Measurements from ENCODE around the gene ALG12. TPM values are rescaled to one million over a fixed set of nuclear protein-coding genes. Genes with fewer than 3 reads are reported as not detected.

The ALG12 gene
- total RNA-seq, 1 experiment from 2014 or later: 18.6 TPM

DNA sequence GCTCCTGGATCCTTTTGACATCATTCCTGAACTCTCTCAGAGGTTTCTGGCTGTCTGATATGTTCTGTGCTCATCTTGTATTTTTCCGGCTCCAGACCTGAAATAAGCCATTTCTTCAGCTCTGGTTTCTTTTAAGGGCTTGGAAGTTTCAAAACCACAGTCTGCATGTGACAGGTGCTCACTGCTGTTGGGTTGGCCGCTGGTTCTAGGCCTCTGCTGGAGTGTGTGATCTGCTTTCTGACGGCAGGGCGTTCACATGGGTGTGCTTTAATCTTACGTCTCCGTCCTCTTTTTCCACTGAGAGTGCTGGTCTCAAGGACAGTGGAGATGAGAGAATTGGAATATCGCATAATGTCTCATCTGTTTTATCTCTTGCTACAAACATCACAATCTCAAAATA lies 54.3 kb downstream of the ALG12 start:
- POLR2A ChIA-PET (ENCODE audit: low non-redundant PET): no interaction called here
- no peaks in the 10 kb centered on the region for H3K4me1 ChIP-seq (ENCODE audit: insufficient read depth, low read length, poor library complexity, severe bottlenecking)
- H3K9me3 ChIP-seq (ENCODE audit: low read depth, low read length, poor library complexity, severe bottlenecking): peaks cover 14% of the 10 kb centered on the region
- H3K27ac ChIP-seq (ENCODE audit: low read depth, low read length, poor library complexity, severe bottlenecking): no peak overlapping the region
- no peak for DNase-seq (ENCODE audit: low spot score)
- no peaks in the 10 kb centered on the region for H3K36me3 ChIP-seq (ENCODE audit: insufficient read depth, low read length, poor library complexity, severe bottlenecking)
- no TSS peak for BruUV-seq (replicated peaks)
- intact Hi-C loops (cut with micrococcal nuclease; ENCODE audit: unreplicated experiment): no loop called here
- TF ChIP-seq, protein P1, sequence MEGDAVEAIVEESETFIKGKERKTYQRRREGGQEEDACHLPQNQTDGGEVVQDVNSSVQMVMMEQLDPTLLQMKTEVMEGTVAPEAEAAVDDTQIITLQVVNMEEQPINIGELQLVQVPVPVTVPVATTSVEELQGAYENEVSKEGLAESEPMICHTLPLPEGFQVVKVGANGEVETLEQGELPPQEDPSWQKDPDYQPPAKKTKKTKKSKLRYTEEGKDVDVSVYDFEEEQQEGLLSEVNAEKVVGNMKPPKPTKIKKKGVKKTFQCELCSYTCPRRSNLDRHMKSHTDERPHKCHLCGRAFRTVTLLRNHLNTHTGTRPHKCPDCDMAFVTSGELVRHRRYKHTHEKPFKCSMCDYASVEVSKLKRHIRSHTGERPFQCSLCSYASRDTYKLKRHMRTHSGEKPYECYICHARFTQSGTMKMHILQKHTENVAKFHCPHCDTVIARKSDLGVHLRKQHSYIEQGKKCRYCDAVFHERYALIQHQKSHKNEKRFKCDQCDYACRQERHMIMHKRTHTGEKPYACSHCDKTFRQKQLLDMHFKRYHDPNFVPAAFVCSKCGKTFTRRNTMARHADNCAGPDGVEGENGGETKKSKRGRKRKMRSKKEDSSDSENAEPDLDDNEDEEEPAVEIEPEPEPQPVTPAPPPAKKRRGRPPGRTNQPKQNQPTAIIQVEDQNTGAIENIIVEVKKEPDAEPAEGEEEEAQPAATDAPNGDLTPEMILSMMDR (conservative IDR thresholded peaks at IDR 0.05; ENCODE audit: low read depth, low read length): no peak
- TF ChIP-seq EZH2 (IDR thresholded peaks at IDR 0.05; ENCODE audit: borderline replicate concordance, low read depth, low read length, poor library complexity, severe bottlenecking): no peak
- CTCF ChIA-PET: no interaction called here
- no peak overlapping the region for H3K4me3 ChIP-seq (ENCODE audit: low read depth, low read length, poor library complexity, severe bottlenecking)
- H3K27me3 ChIP-seq (replicated peaks; ENCODE audit: insufficient read depth, low read depth, low read length, poor library complexity): no peaks in the 10 kb centered on the region

DNA sequence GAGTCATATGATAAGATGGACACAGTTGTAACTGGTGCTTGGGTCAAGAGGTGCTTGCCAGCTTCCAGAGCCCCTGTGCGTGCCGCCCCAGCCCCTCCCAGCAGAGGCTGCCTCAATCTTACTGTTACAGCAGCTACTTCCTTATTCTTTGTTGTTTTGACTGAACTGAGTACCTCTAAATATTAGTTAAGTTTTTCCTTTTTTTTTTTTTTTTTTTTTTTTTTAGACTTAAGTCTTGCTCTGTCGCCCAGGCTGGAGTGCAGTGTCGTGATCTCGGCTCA lies 55.8 kb downstream of the ALG12 start:
- no peak overlapping the region for H3K27ac ChIP-seq (ENCODE audit: low read depth, low read length, poor library complexity, severe bottlenecking)
- no peak overlapping the region for H3K4me3 ChIP-seq (ENCODE audit: low read depth, low read length, poor library complexity, severe bottlenecking)
- DNase-seq (ENCODE audit: low spot score): no peak
- H3K4me1 ChIP-seq (ENCODE audit: insufficient read depth, low read length, poor library complexity, severe bottlenecking): no peaks in the 10 kb centered on the region
- H3K27me3 ChIP-seq (replicated peaks; ENCODE audit: insufficient read depth, low read depth, low read length, poor library complexity): no peaks in the 10 kb centered on the region
- ChIA-PET POLR2A (ENCODE audit: low non-redundant PET) (no interaction called here), CTCF (no interaction called here)
- H3K9me3 ChIP-seq (ENCODE audit: low read depth, low read length, poor library complexity, severe bottlenecking): peaks cover 14% of the 10 kb centered on the region
- H3K36me3 ChIP-seq (ENCODE audit: insufficient read depth, low read length, poor library complexity, severe bottlenecking): no peaks in the 10 kb centered on the region
- TF ChIP-seq, protein P1 (conservative IDR thresholded peaks at IDR 0.05; ENCODE audit: low read depth, low read length): no peak
- TF ChIP-seq EZH2 (IDR thresholded peaks at IDR 0.05; ENCODE audit: borderline replicate concordance, low read depth, low read length, poor library complexity, severe bottlenecking): no peak
- BruUV-seq (replicated peaks): no TSS peak
- intact Hi-C loops (cut with micrococcal nuclease; ENCODE audit: unreplicated experiment): no loop called here

DNA sequence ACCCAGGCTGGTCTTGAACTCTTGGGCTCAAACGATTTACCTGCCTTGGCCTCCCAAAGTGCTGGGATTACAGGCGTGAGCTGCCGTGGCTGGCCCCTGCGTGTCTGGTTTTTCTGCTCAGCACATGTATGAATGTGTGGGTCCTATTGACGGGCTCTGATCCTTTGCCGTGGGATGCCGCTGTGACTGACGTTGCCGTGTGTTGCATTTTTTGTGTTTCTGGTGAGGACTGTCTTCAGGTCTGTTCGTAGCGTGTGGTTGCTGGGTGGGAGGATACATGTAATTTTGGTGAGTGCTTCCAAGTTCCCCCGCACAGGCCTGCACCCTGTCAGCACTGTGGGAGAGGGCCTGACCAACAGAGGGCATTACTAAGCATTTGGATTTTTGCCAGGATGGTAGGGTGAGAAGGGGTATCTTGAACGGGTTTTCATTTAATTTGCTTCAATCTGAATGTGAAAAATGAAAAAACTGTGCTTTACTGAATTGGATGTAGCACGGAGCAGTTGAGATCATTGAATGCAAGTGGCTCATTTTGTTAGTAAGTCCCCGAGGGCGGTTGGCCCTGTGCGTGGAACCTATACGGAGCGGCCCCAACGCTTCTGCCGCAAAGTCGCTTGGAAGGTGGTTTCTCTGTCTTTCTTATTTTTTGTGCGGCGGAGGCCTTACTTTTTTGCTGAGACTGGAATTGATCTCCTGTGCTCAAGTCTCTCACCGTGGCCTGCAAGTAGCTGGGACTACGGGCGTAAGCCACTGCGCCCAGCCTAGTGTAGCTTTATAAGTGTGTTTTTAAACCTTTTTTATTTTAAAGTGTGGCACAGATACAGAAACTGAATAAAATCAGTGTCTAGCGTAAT lies 56.4 kb downstream of the ALG12 start:
- ChIA-PET POLR2A (ENCODE audit: low non-redundant PET) (no interaction called here), CTCF (no interaction called here)
- H3K4me1 ChIP-seq (ENCODE audit: insufficient read depth, low read length, poor library complexity, severe bottlenecking): no peaks in the 10 kb centered on the region
- no peaks in the 10 kb centered on the region for H3K36me3 ChIP-seq (ENCODE audit: insufficient read depth, low read length, poor library complexity, severe bottlenecking)
- H3K9me3 ChIP-seq (ENCODE audit: low read depth, low read length, poor library complexity, severe bottlenecking): peaks cover 14% of the 10 kb centered on the region
- H3K27ac ChIP-seq (ENCODE audit: low read depth, low read length, poor library complexity, severe bottlenecking): no peak overlapping the region
- intact Hi-C loops (cut with micrococcal nuclease; ENCODE audit: unreplicated experiment): no loop called here
- no peak overlapping the region for H3K4me3 ChIP-seq (ENCODE audit: low read depth, low read length, poor library complexity, severe bottlenecking)
- H3K27me3 ChIP-seq (replicated peaks; ENCODE audit: insufficient read depth, low read depth, low read length, poor library complexity): no peaks in the 10 kb centered on the region
- no peak for DNase-seq (ENCODE audit: low spot score)
- no TSS peak for BruUV-seq (replicated peaks)
- TF ChIP-seq, protein P1 (conservative IDR thresholded peaks at IDR 0.05; ENCODE audit: low read depth, low read length): no peak
- TF ChIP-seq EZH2 (IDR thresholded peaks at IDR 0.05; ENCODE audit: borderline replicate concordance, low read depth, low read length, poor library complexity, severe bottlenecking): no peak
